ENCODE data around the gene RANBP17. TPM values are rescaled to one million over a fixed set of nuclear protein-coding genes. Genes with fewer than 3 reads are reported as not detected.
A peak's percentile ranks its signal among the peaks of the same experiment; 100 is the strongest.
"Not testable (repeated sequence)": the region's sequence is repeated elsewhere in the genome, so short reads cannot be mapped to it uniquely, and the experiment has no call there.

Gene RANBP17
- total and polyA plus RNA-seq, 5 experiments from 2014 or later: 0.09 to 0.83 (median 0.24) TPM; not detected in 2

DNA sequence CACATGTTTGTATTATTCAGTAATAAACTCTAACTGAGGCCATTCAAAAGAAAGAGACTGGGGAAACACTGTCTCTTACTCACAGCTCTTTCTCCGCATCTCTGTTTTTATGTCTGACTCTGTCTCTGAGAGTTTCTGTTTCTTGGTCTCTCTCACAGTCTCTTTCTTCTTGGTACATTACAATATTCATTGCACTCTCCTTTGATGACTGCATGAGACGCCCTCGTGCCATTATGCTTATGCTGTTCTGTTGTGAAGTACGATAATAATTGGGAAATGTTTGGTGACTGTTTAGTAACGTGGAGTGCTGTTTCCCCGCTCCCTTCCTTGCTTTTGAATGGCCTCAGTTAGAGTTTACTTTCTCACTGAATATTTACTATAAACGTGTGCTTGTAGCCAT, 421.9 kb downstream of the RANBP17 start:
- no peaks in the 10 kb centered on the region for H3K36me3 Mint-ChIP-seq
- POLR2A ChIA-PET: no interaction called here
- H3K27me3 Mint-ChIP-seq: peaks cover 3 to 30% (median 8%) of the 10 kb centered on the region in 5 donors
- no peaks in the 10 kb centered on the region for H3K4me1 Mint-ChIP-seq
- no peak overlapping the region for H3K27ac Mint-ChIP-seq
- H3K4me3 Mint-ChIP-seq: no peak overlapping the region
- ATAC-seq: no peak
- no peaks in the 10 kb centered on the region for H3K9me3 Mint-ChIP-seq
- DNase-seq: no peak

DNA sequence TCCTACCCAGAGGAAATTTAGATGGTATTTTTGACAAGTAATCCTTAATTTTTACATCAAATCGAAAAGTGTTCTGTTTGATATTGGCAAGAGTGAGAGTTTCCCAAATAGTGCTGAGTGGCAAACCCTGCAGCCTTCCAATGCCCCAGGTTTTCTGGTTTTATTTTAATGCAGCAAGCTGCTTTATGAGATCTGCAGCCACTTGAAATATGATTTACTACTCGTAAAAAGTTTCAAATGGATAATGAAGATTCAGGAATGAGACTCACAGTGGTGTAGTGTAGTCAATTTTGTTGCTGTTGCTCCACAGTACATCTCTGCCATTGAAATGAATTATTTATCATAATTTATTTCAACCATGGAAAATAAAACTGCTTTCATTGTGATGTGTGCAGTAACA, 423.6 kb downstream of the RANBP17 start:
- no peaks in the 10 kb centered on the region for H3K4me1 Mint-ChIP-seq
- H3K27ac Mint-ChIP-seq: no peak overlapping the region
- H3K4me3 Mint-ChIP-seq: no peak overlapping the region
- DNase-seq (no peak), ATAC-seq (no peak)
- H3K36me3 Mint-ChIP-seq: no peaks in the 10 kb centered on the region
- POLR2A ChIA-PET: no interaction called here
- H3K27me3 Mint-ChIP-seq: peaks cover 3 to 30% (median 8%) of the 10 kb centered on the region in 5 donors
- no peaks in the 10 kb centered on the region for H3K9me3 Mint-ChIP-seq

DNA sequence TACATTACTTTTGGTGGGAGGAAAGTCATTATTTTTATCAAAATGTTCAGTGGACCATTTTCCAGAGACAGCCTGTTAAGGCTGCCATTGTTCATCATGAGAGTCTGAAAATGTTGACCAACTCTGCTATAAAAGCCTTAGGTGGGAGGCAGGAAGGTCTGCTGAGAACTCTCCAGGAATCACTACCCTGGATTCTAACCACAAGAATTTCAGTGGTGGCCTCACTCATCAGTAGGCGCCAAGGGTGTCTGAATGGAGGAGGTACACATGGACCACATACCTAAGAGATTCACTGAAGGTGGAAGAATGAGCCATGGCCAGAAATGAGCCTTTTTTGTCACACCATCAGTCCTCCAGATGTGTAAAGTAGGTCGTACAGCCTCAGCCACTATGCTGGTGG, 426.2 kb downstream of the RANBP17 start:
- ATAC-seq (no peak), DNase-seq (no peak)
- Mint-ChIP-seq H3K27ac (no peak overlapping the region), H3K4me3 (no peak overlapping the region), H3K27me3 (peaks cover 0 to 29% (median 6%) of the 10 kb centered on the region in 5 donors), H3K4me1 (no peaks in the 10 kb centered on the region), H3K36me3 (no peaks in the 10 kb centered on the region), H3K9me3 (no peaks in the 10 kb centered on the region)
- POLR2A ChIA-PET: no interaction called here

DNA sequence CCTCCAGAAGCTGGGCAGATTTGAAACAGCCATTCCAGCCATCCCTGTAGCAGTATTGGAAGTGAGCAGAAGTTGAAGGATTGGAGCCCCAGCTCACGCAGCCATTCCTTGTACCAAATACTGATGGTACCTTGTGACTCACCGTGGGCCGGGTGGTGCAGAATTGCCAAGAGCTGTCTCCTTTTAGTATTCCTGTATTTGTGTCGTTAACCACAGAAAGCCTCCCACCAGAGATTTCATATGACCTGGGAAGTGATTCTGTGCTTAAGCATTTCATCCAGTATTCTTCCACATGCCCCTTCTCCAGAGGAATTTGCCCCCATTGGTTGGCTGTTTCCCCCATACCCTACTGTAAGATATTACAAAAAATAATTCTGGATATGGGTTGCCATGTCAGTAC, 429.6 kb downstream of the RANBP17 start:
- peaks cover 1 to 12% (median 3%) of the 10 kb centered on the region in 5 donors for H3K27me3 Mint-ChIP-seq
- POLR2A ChIA-PET: no interaction called here

DNA sequence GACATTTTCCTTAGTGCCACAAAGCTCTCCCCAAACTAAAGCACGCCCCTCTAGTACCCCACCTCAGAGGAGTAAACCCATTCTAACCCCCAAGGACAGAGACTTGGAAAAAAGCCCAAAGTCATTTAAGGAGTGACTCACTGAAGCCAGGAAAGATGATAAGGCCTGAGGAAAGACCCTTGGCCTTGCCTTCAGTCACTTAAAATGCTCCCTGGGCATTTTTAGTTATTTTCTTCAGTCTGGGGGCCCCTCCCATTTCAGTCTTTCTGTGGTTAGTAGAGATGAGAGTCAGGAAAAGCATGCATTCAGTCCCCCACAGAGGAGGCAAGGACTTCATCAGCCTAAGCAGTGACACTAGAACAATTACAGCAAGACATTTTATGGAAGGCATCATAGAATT, 433.5 kb downstream of the RANBP17 start:
- Mint-ChIP-seq H3K36me3 (no peaks in the 10 kb centered on the region), H3K27me3 (peaks cover 1 to 12% (median 6%) of the 10 kb centered on the region in 5 donors), H3K9me3 (no peaks in the 10 kb centered on the region), H3K4me3 (no peak overlapping the region), H3K27ac (no peak overlapping the region), H3K4me1 (no peaks in the 10 kb centered on the region)
- POLR2A ChIA-PET: no interaction called here
- no peak for DNase-seq
- ATAC-seq: no peak

More for the DNA sequence above, 429.6 kb downstream of the RANBP17 start:
- no peaks in the 10 kb centered on the region for H3K4me1 Mint-ChIP-seq
- H3K9me3 Mint-ChIP-seq: no peaks in the 10 kb centered on the region
- DNase-seq: no peak
- H3K4me3 Mint-ChIP-seq: no peak overlapping the region
- no peak overlapping the region for H3K27ac Mint-ChIP-seq
- no peaks in the 10 kb centered on the region for H3K36me3 Mint-ChIP-seq
- ATAC-seq: no peak

DNA sequence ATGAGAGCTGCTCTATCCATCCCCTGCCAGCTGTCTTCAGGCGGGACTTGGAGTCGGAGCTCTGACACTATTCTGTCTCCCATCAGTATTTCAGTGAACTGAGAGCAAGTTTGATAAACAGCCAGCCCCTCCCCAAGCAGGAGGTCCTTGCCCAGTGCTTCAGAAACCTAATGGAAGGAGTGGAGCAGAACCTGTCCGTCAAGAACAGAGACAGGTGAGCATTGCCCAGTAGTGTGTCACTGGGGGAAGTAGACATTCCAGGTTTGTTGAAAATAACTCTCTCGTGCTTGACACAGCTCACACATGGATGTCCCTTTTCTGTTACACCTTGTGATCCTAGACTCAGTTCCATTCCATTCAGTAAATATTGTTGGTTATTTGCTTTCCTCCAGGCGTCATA, 434.0 kb downstream of the RANBP17 start:
- POLR2A ChIA-PET: no interaction called here
- no peak overlapping the region for H3K27ac Mint-ChIP-seq
- ATAC-seq: no peak

DNA sequence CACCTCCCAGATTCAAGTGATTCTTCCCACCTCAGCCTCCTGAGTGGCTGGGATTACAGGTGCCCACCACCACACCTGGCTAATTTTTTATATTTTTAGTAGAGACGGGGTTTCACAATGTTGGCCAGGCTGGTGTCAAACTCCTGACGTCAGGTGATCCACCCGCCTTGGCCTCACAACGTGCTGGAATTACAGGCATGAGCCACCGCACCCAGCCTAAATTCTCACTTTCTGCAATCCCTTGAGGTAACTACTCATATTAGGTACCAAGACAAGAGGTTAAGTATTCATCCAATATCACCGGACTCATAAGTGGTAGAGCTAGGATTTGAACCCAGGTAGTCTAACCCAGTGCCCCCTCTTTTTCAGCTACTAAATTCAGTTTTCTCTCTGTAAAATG, 436.1 kb downstream of the RANBP17 start:
- H3K4me3 Mint-ChIP-seq, H3K4me1 Mint-ChIP-seq, ATAC-seq, H3K9me3 Mint-ChIP-seq, DNase-seq, H3K27ac Mint-ChIP-seq, POLR2A ChIA-PET, H3K36me3 Mint-ChIP-seq: not testable (repeated sequence)
- peaks cover 6 to 32% (median 9%) of the 10 kb centered on the region in 5 donors for H3K27me3 Mint-ChIP-seq

More for the DNA sequence above, 434.0 kb downstream of the RANBP17 start:
- Mint-ChIP-seq H3K4me3 (no peak overlapping the region), H3K4me1 (no peaks in the 10 kb centered on the region), H3K9me3 (no peaks in the 10 kb centered on the region), H3K36me3 (no peaks in the 10 kb centered on the region), H3K27me3 (peaks cover 1 to 14% (median 9%) of the 10 kb centered on the region in 5 donors)
- DNase-seq: no peak

DNA sequence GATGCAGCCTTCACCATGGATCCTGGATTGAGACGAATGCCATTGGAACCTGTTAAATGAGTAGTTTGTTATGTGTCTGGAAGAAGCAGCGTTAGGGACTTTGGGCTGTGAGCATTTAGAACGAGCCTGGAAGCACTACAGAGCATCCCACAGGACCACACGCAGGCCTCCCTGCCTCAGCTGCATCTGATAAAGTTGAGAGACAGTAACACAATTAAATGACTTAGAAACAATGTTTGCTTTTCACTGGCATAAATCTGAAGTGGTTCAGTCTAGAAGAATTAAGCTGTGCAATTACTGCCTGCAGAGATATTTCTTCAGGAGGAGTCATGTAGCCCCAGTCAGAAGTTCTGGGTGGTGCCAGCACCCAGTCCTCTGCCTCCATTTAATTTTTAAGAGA, 437.4 kb downstream of the RANBP17 start:
- no peak for DNase-seq
- H3K9me3 Mint-ChIP-seq: no peaks in the 10 kb centered on the region
- H3K27ac Mint-ChIP-seq: no peak overlapping the region
- H3K4me3 Mint-ChIP-seq: no peak overlapping the region
- H3K27me3 Mint-ChIP-seq: peaks cover 6 to 37% (median 13%) of the 10 kb centered on the region in 5 donors
- no peak for ATAC-seq
- H3K4me1 Mint-ChIP-seq: no peaks in the 10 kb centered on the region
- no peaks in the 10 kb centered on the region for H3K36me3 Mint-ChIP-seq
- POLR2A ChIA-PET: no interaction called here

DNA sequence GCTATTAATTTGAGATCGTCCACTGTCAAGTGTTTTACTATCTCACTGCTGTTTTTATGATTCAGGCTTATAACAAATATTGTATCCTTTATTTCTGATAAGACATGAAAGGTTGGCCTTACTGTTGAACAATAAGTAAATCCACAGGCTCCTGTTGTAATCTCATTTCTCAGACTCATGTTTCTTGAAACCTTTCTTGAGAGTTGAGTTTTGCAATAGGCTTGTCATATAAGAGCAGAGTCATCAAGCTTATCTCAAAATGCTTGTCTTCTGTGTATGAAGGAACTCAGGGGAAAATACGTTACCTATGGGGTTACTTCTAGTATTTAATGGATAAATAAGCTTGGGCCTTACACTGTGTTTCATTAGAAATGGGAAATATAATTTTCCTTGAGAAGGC, 438.0 kb downstream of the RANBP17 start:
- Mint-ChIP-seq H3K27me3 (peaks cover 7 to 43% (median 18%) of the 10 kb centered on the region in 5 donors), H3K36me3 (no peaks in the 10 kb centered on the region), H3K27ac (no peak overlapping the region), H3K9me3 (no peaks in the 10 kb centered on the region), H3K4me3 (no peak overlapping the region), H3K4me1 (no peaks in the 10 kb centered on the region)
- DNase-seq: no peak
- no peak for ATAC-seq
- POLR2A ChIA-PET: no interaction called here

DNA sequence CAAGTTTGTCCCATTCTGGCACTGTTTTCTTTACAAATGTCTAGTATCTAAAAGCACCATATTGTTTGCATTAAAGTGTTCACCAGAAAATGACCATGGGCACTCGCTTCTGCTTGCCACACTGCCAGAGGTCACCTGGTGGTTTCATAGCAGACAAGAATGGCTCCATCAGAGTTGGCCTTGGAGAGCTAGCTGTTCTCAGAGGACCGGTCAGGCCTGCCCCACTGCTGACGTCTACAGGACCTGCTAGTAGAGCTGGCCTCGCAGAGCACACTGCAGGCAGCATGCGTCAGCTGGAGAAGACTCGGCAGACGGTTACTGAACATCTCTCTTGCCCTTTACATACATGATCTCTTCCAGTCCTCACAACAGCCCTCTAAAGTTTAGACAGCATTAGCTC, 438.5 kb downstream of the RANBP17 start:
- POLR2A ChIA-PET: no interaction called here
- H3K4me1 Mint-ChIP-seq: no peaks in the 10 kb centered on the region
- ATAC-seq (no peak), DNase-seq (no peak)
- peaks cover 7 to 48% (median 23%) of the 10 kb centered on the region in 5 donors for H3K27me3 Mint-ChIP-seq
- H3K4me3 Mint-ChIP-seq: no peak overlapping the region
- H3K9me3 Mint-ChIP-seq: no peaks in the 10 kb centered on the region
- H3K27ac Mint-ChIP-seq: no peak overlapping the region
- H3K36me3 Mint-ChIP-seq: no peaks in the 10 kb centered on the region

DNA sequence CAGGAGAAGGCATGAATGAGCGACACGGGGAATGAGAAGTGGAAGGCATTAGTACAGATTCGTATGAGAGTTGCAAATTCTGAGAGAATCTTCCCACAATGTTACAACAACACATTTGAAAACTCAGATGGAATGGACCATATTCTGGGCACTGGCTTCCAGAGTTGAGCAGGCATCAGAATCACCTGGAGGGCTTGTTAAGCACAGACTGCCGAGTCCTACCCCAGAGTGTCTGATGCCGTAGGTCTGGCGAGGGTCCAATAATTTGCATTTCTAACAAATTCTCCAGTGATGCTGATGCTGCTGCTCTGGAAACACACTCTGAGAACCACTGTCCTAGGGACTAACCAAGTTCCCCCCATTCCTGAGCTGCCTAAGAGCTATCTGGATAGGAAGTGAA, 444.3 kb downstream of the RANBP17 start:
- DNase-seq (no peak), ATAC-seq (no peak)
- no peaks in the 10 kb centered on the region for H3K36me3 Mint-ChIP-seq
- peaks cover 7 to 27% (median 14%) of the 10 kb centered on the region in 4 donors for H3K4me1 Mint-ChIP-seq
- peaks cover 25 to 91% (median 61%) of the 10 kb centered on the region in 5 donors for H3K27me3 Mint-ChIP-seq
- no peak overlapping the region for H3K27ac Mint-ChIP-seq
- peaks cover 0 to 2% (median 0%) of the 10 kb centered on the region in 9 donors for H3K9me3 Mint-ChIP-seq
- POLR2A ChIA-PET: no interaction called here
- H3K4me3 Mint-ChIP-seq: peak overlapping the region in 1 of 10 donors; percentile 28

DNA sequence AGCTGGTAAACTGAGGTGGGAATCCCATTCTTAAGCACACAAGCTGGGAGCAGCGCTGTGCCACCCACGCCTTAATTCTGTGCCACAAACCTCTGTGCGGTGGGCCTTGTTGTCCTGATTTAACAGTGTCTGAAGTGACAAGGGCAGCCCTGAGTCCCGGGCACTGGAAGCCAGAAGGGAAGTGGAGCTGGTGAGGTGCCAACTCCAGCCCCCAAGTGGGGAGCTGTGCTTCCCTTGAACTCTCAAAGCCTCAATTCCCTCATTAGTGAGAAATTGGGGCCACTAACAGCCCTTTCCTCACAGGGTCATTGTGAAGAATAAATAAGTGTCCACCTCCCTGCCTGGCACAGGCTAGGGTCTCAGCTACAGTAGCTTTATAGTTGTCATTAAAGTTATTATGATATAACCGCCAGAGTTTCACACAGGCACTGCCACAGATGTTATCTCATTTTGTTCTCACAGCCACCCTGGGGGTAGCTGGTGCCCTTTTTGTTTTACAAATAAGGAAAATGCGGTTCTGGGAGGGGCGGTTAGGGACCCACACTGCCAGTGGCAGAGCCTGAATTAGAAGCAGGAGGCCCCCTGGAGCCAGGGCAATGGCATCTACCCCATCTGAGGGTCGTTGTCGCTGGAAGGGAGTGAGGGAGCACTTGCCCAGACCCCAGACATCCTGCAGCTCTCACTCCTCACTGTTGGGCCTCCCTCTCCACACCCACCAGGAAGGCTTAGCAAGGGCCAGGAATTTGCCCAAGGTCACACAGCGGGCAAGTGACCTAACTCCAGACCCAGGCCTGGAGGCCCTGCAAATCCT, 445.2 kb downstream of the RANBP17 start:
- ATAC-seq (no peak), DNase-seq (no peak)
- Mint-ChIP-seq H3K27ac (peak overlapping the region in 1 of 10 donors; percentile 40), H3K9me3 (peaks cover 0 to 2% (median 0%) of the 10 kb centered on the region in 9 donors), H3K27me3 (peaks cover 25 to 84% (median 57%) of the 10 kb centered on the region in 5 donors), H3K36me3 (no peaks in the 10 kb centered on the region), H3K4me3 (peak overlapping the region in 1 of 10 donors; percentile 15), H3K4me1 (peaks cover 7 to 29% (median 15%) of the 10 kb centered on the region in 4 donors)
- POLR2A ChIA-PET: no interaction called here

DNA sequence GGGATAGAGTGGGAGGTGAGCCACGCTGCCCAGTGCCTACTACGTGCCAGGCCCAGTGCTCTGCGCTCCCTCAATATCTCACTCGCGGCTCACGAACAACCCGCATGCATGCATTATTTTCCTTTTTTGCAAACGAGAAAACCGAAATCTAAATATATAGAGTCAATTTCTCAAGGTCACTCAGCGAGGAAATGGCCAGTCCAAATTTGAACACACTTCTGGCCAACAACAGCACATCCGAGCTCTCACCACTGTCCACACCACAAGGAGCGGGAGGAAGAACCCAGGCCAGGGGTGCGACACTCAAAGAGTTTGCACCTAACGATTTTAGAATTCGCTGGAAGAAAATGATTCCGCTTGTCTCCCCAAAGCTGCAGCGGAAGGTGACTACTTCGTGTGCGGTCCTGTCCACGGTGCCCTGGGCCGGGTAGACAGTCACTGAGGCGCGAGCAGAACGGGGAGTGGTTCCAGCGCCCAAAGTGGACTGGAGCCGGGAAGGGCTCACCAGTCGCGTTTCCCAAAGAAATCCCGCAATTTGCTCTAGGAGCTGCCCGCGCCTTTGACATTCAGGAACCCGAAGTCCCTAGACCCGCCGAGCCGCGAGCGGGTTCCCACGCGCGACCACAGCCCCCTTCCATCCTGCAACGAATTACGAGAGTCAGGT, 446.1 kb downstream of the RANBP17 start:
- no peak for DNase-seq
- POLR2A ChIA-PET: no interaction called here
- H3K9me3 Mint-ChIP-seq: peaks cover 0 to 4% (median 0%) of the 10 kb centered on the region in 9 donors
- H3K36me3 Mint-ChIP-seq: peaks cover 0 to 3% (median 2%) of the 10 kb centered on the region in 3 donors
- ATAC-seq: no peak
- H3K27me3 Mint-ChIP-seq: peaks cover 22 to 80% (median 59%) of the 10 kb centered on the region in 5 donors
- H3K27ac Mint-ChIP-seq: no peak overlapping the region
- peaks cover 9 to 35% (median 21%) of the 10 kb centered on the region in 4 donors for H3K4me1 Mint-ChIP-seq
- H3K4me3 Mint-ChIP-seq: peak overlapping the region in 2 of 10 donors; percentile 45 to 54
